ENCODE measurements around the gene SBK3. TPM values are rescaled to one million over a fixed set of nuclear protein-coding genes. Genes with fewer than 3 reads are reported as not detected.

The SBK3 gene
- total RNA-seq, 1 experiment from 2014 or later: not detected

DNA sequence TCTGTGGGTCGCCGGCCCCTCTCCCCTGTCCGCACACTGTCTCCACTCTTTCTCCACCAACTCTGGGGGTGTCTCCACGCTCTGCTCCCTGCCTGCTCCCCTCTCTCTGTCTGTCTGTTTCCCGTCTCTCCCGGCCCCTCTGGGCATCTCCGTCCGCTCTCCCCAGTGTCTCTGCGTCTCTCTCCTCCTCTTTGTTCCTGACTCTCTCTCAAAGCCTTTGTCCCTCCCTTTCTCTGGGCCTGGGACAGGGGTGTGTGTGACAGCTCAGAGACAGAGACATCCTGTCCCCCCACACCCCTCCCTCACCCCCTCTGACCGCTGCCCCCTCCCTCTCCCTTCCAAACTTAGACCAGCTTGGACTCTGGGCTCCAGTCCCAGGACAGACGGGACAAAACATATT, 668 bp upstream of the SBK3 start:
- Histone ChIP-seq H4K20me1 (ENCODE audit: low read length) (no peaks in the 10 kb centered on the region), H3K4me2 (ENCODE audit: low read length) (no peak overlapping the region), H3K79me2 (ENCODE audit: low read length) (no peaks in the 10 kb centered on the region), H3F3A (ENCODE audit: low read length, unreplicated experiment) (peaks cover 3% of the 10 kb centered on the region), H3K27ac (ENCODE audit: low read length) (no peak overlapping the region), H3K4me1 (ENCODE audit: insufficient read depth, low read length) (peaks cover 43% of the 10 kb centered on the region), H3K36me3 (ENCODE audit: low read depth, low read length) (no peaks in the 10 kb centered on the region), H2AFZ (ENCODE audit: low read length) (no peak overlapping the region), H3K9ac (ENCODE audit: low read length) (no peak overlapping the region), H3K9me2 (replicated peaks; ENCODE audit: low read length) (no peaks in the 10 kb centered on the region), H3K4me3 (ENCODE audit: low read length) (no peak overlapping the region), H3K9me3 (ENCODE audit: low read length) (no peaks in the 10 kb centered on the region), H3K27me3 (ENCODE audit: low read length) (no peaks in the 10 kb centered on the region)
- TF ChIP-seq, protein P1, sequence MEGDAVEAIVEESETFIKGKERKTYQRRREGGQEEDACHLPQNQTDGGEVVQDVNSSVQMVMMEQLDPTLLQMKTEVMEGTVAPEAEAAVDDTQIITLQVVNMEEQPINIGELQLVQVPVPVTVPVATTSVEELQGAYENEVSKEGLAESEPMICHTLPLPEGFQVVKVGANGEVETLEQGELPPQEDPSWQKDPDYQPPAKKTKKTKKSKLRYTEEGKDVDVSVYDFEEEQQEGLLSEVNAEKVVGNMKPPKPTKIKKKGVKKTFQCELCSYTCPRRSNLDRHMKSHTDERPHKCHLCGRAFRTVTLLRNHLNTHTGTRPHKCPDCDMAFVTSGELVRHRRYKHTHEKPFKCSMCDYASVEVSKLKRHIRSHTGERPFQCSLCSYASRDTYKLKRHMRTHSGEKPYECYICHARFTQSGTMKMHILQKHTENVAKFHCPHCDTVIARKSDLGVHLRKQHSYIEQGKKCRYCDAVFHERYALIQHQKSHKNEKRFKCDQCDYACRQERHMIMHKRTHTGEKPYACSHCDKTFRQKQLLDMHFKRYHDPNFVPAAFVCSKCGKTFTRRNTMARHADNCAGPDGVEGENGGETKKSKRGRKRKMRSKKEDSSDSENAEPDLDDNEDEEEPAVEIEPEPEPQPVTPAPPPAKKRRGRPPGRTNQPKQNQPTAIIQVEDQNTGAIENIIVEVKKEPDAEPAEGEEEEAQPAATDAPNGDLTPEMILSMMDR (conservative IDR thresholded peaks at IDR 0.05; ENCODE audit: low read depth, low read length): no peak
- TF ChIP-seq EZH2phosphoT487 (IDR thresholded peaks at IDR 0.05; ENCODE audit: borderline replicate concordance, low read length) (no peak), EZH2 (IDR thresholded peaks at IDR 0.05; ENCODE audit: low read length, unreplicated experiment) (no peak)
- CTCF ChIA-PET: no interaction called here
- intact Hi-C loops (cut with micrococcal nuclease): no loop called here
- POLR2A ChIA-PET (ENCODE audit: unreplicated experiment): no interaction called here
- BruUV-seq (replicated peaks): no TSS peak
- ATAC-seq (no peak), DNase-seq (no peak)

GRCh38 chr19:55544776-55545439, 435 bp downstream of the SBK3 start:
- no peaks in the 10 kb centered on the region for H3K79me2 ChIP-seq (ENCODE audit: low read length)
- no peak overlapping the region for H3K4me2 ChIP-seq (ENCODE audit: low read length)
- peaks cover 39% of the 10 kb centered on the region for H3K4me1 ChIP-seq (ENCODE audit: insufficient read depth, low read length)
- H3K4me3 ChIP-seq (ENCODE audit: low read length): no peak overlapping the region
- CTCF ChIA-PET: no interaction called here
- H2AFZ ChIP-seq (ENCODE audit: low read length): no peak overlapping the region
- H3K36me3 ChIP-seq (ENCODE audit: low read depth, low read length): no peaks in the 10 kb centered on the region
- no peak overlapping the region for H3K9ac ChIP-seq (ENCODE audit: low read length)
- no peaks in the 10 kb centered on the region for H3K27me3 ChIP-seq (ENCODE audit: low read length)
- H3K9me2 ChIP-seq (replicated peaks; ENCODE audit: low read length): no peaks in the 10 kb centered on the region
- H3K27ac ChIP-seq (ENCODE audit: low read length): no peak overlapping the region
- BruUV-seq (replicated peaks): no TSS peak
- peak; percentile 23 for DNase-seq
- no peaks in the 10 kb centered on the region for H4K20me1 ChIP-seq (ENCODE audit: low read length)
- ATAC-seq: no peak
- no peaks in the 10 kb centered on the region for H3K9me3 ChIP-seq (ENCODE audit: low read length)
- H3F3A ChIP-seq (ENCODE audit: low read length, unreplicated experiment): peaks cover 3% of the 10 kb centered on the region
- TF ChIP-seq EZH2phosphoT487 (IDR thresholded peaks at IDR 0.05; ENCODE audit: borderline replicate concordance, low read length) (no peak), EZH2 (IDR thresholded peaks at IDR 0.05; ENCODE audit: low read length, unreplicated experiment) (no peak)
- TF ChIP-seq, protein P1 (conservative IDR thresholded peaks at IDR 0.05; ENCODE audit: low read depth, low read length): no peak
- intact Hi-C loops (cut with micrococcal nuclease): no loop called here
- POLR2A ChIA-PET (ENCODE audit: unreplicated experiment): no interaction called here

GRCh38 chr19:55544014-55544413, 1.3 kb downstream of the SBK3 start:
- Histone ChIP-seq H3K36me3 (ENCODE audit: low read depth, low read length) (no peaks in the 10 kb centered on the region), H3F3A (ENCODE audit: low read length, unreplicated experiment) (peaks cover 3% of the 10 kb centered on the region), H2AFZ (ENCODE audit: low read length) (no peak overlapping the region), H4K20me1 (ENCODE audit: low read length) (no peaks in the 10 kb centered on the region), H3K27ac (ENCODE audit: low read length) (no peak overlapping the region), H3K9me2 (replicated peaks; ENCODE audit: low read length) (no peaks in the 10 kb centered on the region), H3K79me2 (ENCODE audit: low read length) (no peaks in the 10 kb centered on the region), H3K4me2 (ENCODE audit: low read length) (no peak overlapping the region), H3K4me3 (ENCODE audit: low read length) (no peak overlapping the region), H3K9me3 (ENCODE audit: low read length) (no peaks in the 10 kb centered on the region), H3K27me3 (ENCODE audit: low read length) (no peaks in the 10 kb centered on the region), H3K9ac (ENCODE audit: low read length) (no peak overlapping the region), H3K4me1 (ENCODE audit: insufficient read depth, low read length) (peaks cover 31% of the 10 kb centered on the region)
- no peak for DNase-seq
- POLR2A ChIA-PET (ENCODE audit: unreplicated experiment): no interaction called here
- BruUV-seq (replicated peaks): no TSS peak
- intact Hi-C loops (cut with micrococcal nuclease): no loop called here
- CTCF ChIA-PET: interaction anchor here (0.7 kb wide), 1 partner anchor 18 kb away, joined by 12 read pairs; no protein-coding TSS in a partner anchor
- no peak for ATAC-seq
- no peak for TF ChIP-seq EZH2phosphoT487 (IDR thresholded peaks at IDR 0.05; ENCODE audit: borderline replicate concordance, low read length)
- TF ChIP-seq, protein P1 (conservative IDR thresholded peaks at IDR 0.05; ENCODE audit: low read depth, low read length): no peak
- TF ChIP-seq EZH2 (IDR thresholded peaks at IDR 0.05; ENCODE audit: low read length, unreplicated experiment): no peak
